WTC11 (cell line): ENCODE data around the gene PARD3B.

Experiments
- ETV6 ChIP-seq: sonication (generic); formaldehyde crosslinking; IDR thresholded peaks from 2 replicates; pipeline ENCODE4 v1.8.1; 2022; ENCODE audit warnings: mild to moderate bottlenecking, missing genetic modification reagents
- KAT7 ChIP-seq: sonication (generic); formaldehyde crosslinking; IDR thresholded peaks from 2 replicates; pipeline ENCODE4 v1.8.1; 2023; ENCODE audit warnings: missing genetic modification reagents, mild to moderate bottlenecking, borderline replicate concordance
- USF2 ChIP-seq: sonication (generic); formaldehyde crosslinking; IDR thresholded peaks from 2 replicates; pipeline ENCODE4 v1.8.1; 2023; ENCODE audit warnings: mild to moderate bottlenecking, missing genetic modification reagents, moderate library complexity
- TF ChIP-seq, protein P1 (sequence below): sonication (generic); formaldehyde crosslinking; IDR thresholded peaks from 2 replicates; pipeline ENCODE4 v1.8.0; 2022; ENCODE audit warnings: mild to moderate bottlenecking, missing genetic modification reagents
- TF ChIP-seq, protein P2 (sequence below): sonication (generic); formaldehyde crosslinking; IDR thresholded peaks from 2 replicates; pipeline ENCODE4 v1.8.1; 2022; ENCODE audit warnings: low read depth, mild to moderate bottlenecking, moderate library complexity, missing genetic modification reagents, borderline replicate concordance
- TF ChIP-seq, protein P3 (sequence below): fragments of 200-600 bp; IDR thresholded peaks from 2 replicates; pipeline ENCODE4 v1.8.0; 2022; ENCODE audit warnings: antibody characterized with exemption

GRCh38 chr2:204977914-204978313 lies 432.6 kb downstream of the PARD3B start:
- TF ChIP-seq USF2 (CRISPR knock-in tag): no peak
- TF ChIP-seq, protein P1, sequence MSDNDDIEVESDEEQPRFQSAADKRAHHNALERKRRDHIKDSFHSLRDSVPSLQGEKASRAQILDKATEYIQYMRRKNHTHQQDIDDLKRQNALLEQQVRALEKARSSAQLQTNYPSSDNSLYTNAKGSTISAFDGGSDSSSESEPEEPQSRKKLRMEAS (CRISPR knock-in tag): no peak
- no peak for TF ChIP-seq KAT7 (CRISPR knock-in tag)
- TF ChIP-seq, protein P2, sequence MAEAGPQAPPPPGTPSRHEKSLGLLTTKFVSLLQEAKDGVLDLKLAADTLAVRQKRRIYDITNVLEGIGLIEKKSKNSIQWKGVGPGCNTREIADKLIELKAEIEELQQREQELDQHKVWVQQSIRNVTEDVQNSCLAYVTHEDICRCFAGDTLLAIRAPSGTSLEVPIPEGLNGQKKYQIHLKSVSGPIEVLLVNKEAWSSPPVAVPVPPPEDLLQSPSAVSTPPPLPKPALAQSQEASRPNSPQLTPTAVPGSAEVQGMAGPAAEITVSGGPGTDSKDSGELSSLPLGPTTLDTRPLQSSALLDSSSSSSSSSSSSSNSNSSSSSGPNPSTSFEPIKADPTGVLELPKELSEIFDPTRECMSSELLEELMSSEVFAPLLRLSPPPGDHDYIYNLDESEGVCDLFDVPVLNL: no peak
- no peak for TF ChIP-seq ETV6 (CRISPR knock-in tag)
- TF ChIP-seq, protein P3, sequence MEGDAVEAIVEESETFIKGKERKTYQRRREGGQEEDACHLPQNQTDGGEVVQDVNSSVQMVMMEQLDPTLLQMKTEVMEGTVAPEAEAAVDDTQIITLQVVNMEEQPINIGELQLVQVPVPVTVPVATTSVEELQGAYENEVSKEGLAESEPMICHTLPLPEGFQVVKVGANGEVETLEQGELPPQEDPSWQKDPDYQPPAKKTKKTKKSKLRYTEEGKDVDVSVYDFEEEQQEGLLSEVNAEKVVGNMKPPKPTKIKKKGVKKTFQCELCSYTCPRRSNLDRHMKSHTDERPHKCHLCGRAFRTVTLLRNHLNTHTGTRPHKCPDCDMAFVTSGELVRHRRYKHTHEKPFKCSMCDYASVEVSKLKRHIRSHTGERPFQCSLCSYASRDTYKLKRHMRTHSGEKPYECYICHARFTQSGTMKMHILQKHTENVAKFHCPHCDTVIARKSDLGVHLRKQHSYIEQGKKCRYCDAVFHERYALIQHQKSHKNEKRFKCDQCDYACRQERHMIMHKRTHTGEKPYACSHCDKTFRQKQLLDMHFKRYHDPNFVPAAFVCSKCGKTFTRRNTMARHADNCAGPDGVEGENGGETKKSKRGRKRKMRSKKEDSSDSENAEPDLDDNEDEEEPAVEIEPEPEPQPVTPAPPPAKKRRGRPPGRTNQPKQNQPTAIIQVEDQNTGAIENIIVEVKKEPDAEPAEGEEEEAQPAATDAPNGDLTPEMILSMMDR: no peak
